Myocyte (in vitro differentiated cells): ENCODE results near the gene ADAMTS4. TPM values are rescaled to one million over a fixed set of nuclear protein-coding genes. Genes with fewer than 3 reads are reported as not detected.
A peak's percentile ranks its signal among the peaks of the same experiment; 100 is the strongest.

Experiments
- DNase-seq: peaks from one replicate; pipeline ENCODE4 v3.0.0-alpha.2; 2012; ENCODE audit warnings: low read depth
- total RNA-seq: library from RNA; depleted of rRNA; stranded (reverse); fragments of >200 nt; gene quantifications from 2 replicates; pipeline ENCODE4 v1.2.3, GENCODE V29; 2014

The ADAMTS4 gene
- total RNA-seq, 1 donor from 2014 or later, result 22.4 TPM

- no peak for DNase-seq
These were observed 1.2 kb downstream of the ADAMTS4 start for GRCh38 chr1:161197560-161198193.

- peak; percentile 84 for DNase-seq
These were observed 2.1 kb downstream of the ADAMTS4 start for GRCh38 chr1:161196521-161197451.

GRCh38 chr1:161196111-161196510 lies 2.7 kb downstream of the ADAMTS4 start:
- DNase-seq, result no peak

- no peak for DNase-seq
These were observed 3.7 kb downstream of the ADAMTS4 start for GRCh38 chr1:161195171-161195570.

- DNase-seq, result peak; percentile 92
These were observed 5.2 kb downstream of the ADAMTS4 start for GRCh38 chr1:161193561-161194235.

- peak; percentile 85 for DNase-seq
These were observed 6.1 kb downstream of the ADAMTS4 start for GRCh38 chr1:161192476-161193465.

DNA sequence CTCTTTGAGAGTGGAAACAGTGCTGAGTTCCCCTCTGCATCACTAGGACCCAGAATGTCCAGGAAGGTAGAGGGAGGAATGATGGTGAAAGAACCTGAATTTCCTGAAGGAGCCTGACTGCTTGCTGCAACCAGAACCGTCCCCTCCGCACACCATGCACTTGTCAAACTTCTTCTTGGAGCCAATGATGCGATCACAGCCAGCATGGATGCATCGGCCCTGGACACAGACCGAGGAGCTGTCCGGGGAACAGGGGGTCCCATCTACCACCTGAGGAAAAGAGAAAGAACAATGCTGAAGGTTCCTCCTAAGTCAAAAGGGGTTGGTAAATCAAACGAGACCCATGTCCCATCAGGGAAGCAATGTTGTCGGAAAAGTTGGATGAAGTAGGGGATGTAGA lies 6.9 kb downstream of the ADAMTS4 start:
- no peak for DNase-seq

GRCh38 chr1:161190962-161191521 lies 7.8 kb downstream of the ADAMTS4 start:
- no peak for DNase-seq

GRCh38 chr1:161189036-161189435 lies 9.8 kb downstream of the ADAMTS4 start:
- no peak for DNase-seq

DNA sequence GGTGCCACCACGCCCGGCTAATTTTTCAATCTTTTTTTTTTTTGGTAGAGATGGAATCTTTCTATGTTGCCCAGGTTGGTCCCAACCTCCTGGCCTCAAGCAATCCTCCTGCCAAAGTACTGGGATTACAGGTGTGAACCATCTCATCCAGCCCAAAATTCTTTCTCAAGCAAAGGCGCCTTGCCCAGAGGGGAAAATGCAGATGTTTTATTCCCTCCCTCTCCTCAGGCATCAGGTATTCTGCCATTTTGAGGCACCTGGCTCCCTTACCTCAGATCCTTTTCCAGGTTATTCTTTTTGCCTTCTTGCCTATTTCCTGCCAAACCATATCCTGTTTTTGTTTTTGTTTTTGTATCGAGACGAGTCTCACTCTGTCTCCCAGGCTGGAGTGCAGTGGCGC lies 10.5 kb downstream of the ADAMTS4 start:
- DNase-seq, result no peak

GRCh38 chr1:161187311-161187710 lies 11.5 kb downstream of the ADAMTS4 start:
- no peak for DNase-seq

DNA sequence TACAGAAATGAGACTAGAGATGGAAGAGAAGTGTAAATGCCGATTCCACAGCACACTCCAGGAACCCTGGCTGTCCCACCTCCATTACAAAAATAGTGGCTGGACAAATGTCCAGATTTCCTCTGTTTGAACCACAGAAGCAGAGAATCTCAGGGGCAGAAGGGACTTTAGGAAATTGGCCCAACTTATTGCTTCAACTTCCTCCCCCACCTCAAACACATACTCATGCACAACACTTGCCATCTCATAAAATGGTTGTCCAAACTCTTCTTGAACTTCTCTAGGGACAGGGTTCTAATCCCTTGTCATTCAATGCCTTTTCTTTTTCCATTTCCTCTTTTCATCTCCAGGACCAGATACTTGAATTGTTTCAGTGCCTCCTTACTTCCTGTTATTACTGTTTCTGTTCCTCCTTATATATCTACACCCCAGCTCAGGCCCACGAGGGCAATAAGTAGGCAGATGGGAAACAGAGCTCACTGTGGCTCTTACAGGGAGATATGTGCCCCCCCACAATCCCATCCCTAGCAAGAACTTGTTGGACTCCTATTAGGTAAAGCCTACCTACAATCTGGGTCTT lies 13.0 kb downstream of the ADAMTS4 start:
- DNase-seq, result no peak

DNA sequence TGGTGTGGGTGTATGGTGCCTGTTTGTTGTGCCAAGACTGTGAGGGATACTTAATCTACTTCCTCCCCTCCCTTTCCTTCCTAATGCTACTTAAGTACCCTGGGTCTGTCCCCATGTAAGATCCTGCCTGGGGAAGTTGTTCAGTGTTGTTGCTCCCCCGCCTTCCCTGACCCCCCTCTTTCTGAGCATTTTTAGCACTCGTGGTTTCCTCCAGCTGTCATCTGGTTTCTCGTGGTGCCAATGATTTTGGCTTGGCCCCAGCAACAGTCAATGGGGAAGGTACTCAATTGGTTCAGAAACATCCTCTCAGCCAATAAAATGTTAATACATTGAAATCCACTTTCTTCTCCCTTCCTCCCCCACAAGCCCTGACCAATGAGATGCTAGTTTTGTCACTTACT lies 13.6 kb downstream of the ADAMTS4 start:
- DNase-seq, result peak; percentile 99

- DNase-seq, result no peak
These were observed 16.6 kb downstream of the ADAMTS4 start for GRCh38 chr1:161182214-161182613.

DNA sequence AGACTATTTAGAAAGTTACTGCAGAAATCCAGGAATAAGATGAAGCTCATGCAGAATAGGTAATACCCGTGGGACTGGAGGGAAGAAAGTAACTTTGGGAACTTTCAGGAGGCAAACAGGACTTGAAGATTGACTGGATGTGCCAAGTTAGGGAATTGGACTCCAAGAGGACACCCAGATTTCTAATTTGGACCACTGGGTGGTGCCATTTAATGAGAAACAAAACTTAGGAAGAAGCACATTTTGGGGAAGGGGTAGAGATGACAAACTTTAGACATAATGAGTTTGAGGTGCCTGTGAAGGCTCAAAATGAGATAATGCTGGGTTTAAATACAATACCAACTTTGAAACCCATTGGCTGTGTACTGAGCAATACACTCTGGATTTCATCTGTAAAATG lies 18.2 kb downstream of the ADAMTS4 start:
- peak; percentile 65 for DNase-seq

- no peak for DNase-seq
These were observed 19.2 kb downstream of the ADAMTS4 start for GRCh38 chr1:161179698-161180097.

- no peak for DNase-seq
These were observed 21.0 kb downstream of the ADAMTS4 start for GRCh38 chr1:161177936-161178244.

- DNase-seq, result peak; percentile 80
These were observed 21.5 kb downstream of the ADAMTS4 start, which contains the start of gene B4GALT3 for GRCh38 chr1:161177112-161177935. Gene B4GALT3, minus strand, starts transcription at chr1:161177507. Its CDS starts 1,447 bp downstream, at chr1:161176060.

DNA sequence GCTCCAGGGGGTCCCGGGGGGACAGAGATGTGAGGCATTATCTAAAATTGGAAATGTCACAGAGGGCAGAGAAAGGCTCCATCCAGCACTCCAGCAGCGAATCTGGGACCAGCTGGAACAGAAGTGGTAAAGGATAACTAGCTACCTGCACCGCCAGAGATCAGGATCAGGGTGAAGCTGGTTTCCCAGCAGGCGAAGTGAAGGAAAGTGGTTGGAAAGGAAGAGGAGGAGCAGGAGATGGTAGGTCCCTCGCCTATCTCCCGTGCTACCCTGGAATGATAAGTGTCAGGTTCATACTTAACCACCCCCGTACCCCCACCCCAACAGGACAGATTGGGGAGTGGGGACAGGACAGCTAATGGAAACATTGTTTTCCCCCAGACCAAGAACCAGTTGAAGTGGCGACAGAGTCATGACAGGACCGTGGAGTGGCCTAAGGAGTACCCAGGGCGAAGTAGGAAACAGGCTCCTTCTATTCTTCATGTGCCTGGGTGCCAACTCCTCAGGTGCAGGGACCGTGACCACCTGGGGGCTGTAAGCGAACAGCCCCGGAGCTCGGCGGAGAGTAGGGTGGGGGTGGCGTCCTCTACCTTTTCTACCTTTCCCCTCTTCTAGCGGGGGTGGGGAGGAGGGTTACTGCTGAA lies 22.3 kb downstream of the ADAMTS4 start:
- no peak for DNase-seq
